GM19455 (cell line): ENCODE results near the gene TEX54.

Experiments
- ATAC-seq: cut with Tn5 transposase; IDR thresholded peaks from one replicate; pipeline ENCODE4 v1.9.1; 2021; ENCODE audit not compliant: unreplicated experiment

TEX54 gene

GRCh38 chr11:62789576-62789975 lies 43.1 kb downstream of the TEX54 start:
- no peak for ATAC-seq

- no peak for ATAC-seq
Observed at GRCh38 chr11:62788991-62789390, 43.6 kb downstream of the TEX54 start.

GRCh38 chr11:62787005-62787759 lies 45.5 kb downstream of the TEX54 start, which contains the start of gene TMEM179B:
TSS of gene TMEM179B (plus strand) at chr11:62787402. CDS start at chr11:62787432, 30 bp downstream.
- ATAC-seq: peak; percentile 70

GRCh38 chr11:62786318-62787004 lies 46.2 kb downstream of the TEX54 start:
- ATAC-seq: peak; percentile 76

- no peak for ATAC-seq
Observed at GRCh38 chr11:62782753-62783152, 49.9 kb downstream of the TEX54 start.
